22Rv1 (cell line): ENCODE data around the gene CD93.

Source experiments
- CTCF ChIP-seq: fragments of 450-650 bp; IDR thresholded peaks from 2 replicates; pipeline ENCODE4 v1.5.1; 2017; ENCODE audit warnings: mild to moderate bottlenecking
- ZFX ChIP-seq: fragments of 450-650 bp; IDR thresholded peaks from 2 replicates; pipeline ENCODE4 v1.6.1; 2017; ENCODE audit warnings: antibody characterized with exemption, borderline replicate concordance

GRCh38 chr20:23114448-23115082 lies 28.4 kb upstream of the CD93 start:
- TF ChIP-seq CTCF = no peak
- no peak for TF ChIP-seq ZFX
